Measurements from ENCODE around the gene LCTL.

Gene LCTL

GRCh38 chr15:66498501-66499386, 67.1 kb downstream of the LCTL start:
- peak; percentile 26 to 31 for DNase-seq

Measured in NCI-H2081 (cell line).